HG02840 (cell line): Measurements from ENCODE around the gene LHB.
A peak's percentile ranks its signal among the peaks of the same experiment; 100 is the strongest.
"Not testable (repeated sequence)": the region's sequence is repeated elsewhere in the genome, so short reads cannot be mapped to it uniquely, and the experiment has no call there.

Experiments used
- ATAC-seq: cut with Tn5 transposase; IDR thresholded peaks from one replicate; pipeline ENCODE4 v1.9.1; 2021; ENCODE audit warnings: mild to moderate bottlenecking, moderate library complexity, moderate number of reproducible peaks; ENCODE audit not compliant: unreplicated experiment, low FRiP score

The LHB gene

GRCh38 chr19:49038557-49039276 is 21.8 kb upstream of the LHB start:
- ATAC-seq, result not testable (repeated sequence)

DNA sequence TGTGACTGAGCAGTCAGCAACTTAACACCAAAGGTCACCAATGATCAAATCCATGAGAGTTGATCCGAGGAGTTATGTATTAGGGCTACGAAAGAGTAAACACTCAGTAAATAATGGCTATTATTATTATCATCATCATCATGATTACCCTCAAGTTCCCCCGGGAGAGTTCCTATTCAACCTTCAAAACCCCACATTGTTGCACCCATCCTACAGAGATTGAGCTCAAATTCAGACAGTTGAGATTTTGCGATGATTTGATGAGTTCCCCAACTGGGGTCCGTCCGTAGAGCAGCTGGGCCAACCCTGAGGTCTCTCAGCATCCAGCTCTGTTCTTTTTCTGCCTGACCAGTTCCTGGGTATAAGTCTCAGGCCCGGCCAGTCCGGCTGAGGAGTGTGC is 21.2 kb upstream of the LHB start:
- ATAC-seq, result not testable (repeated sequence)

- not testable (repeated sequence) for ATAC-seq
Measured at GRCh38 chr19:49036815-49037214, 19.9 kb upstream of the LHB start, which contains the start of gene CGB1. Gene CGB1 (minus strand): TSS chr19:49036895. CDS start chr19:49036711, 184 bp downstream.

GRCh38 chr19:49031642-49032301 is 14.9 kb upstream of the LHB start, which contains the start of gene CGB2:
Gene CGB2 (plus strand): TSS chr19:49031890. CDS start chr19:49032096, 206 bp downstream.
- ATAC-seq, result not testable (repeated sequence)

GRCh38 chr19:49030323-49030722 is 13.4 kb upstream of the LHB start:
- ATAC-seq, result not testable (repeated sequence)

DNA sequence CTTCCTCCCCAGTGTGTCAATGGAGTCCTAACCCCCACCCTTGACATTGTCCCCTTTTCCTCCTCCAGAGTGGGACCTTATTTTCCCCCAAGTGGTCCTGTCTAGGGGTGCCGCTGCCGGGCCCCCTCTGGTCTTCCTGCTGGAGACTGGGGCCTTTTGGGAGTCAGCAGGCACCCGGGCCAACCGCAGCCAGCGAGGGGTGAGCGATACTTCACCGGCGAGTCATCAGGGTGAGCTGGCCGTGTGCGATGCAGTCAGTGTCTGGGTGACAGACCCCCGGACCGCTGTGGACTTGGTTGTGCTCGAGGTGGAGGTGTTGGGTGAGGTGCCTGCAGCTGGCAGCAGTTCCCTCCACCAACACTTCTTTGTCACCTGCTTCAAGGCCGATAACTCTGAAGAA is 12.9 kb upstream of the LHB start:
- ATAC-seq, result not testable (repeated sequence)

DNA sequence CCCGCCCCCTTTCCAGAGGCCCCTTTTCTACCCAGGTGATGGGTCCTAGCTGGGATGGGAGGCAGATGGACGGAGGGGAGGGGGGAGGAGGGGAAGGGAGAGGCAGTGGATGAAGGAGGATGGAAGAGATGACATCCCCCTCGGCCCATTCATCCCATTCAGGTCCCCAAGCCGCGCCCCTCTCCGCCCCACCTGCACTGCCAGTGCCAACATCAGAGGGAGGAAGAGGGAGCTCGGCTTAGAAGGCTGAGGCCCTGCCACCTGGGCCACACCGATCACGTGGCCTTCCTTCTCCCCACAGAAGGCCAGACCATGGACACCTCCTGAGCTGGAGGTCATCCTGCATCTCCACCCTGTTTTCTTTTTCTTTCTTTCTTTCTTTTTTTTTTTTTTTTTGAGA is 11.8 kb upstream of the LHB start:
- ATAC-seq, result not testable (repeated sequence)

DNA sequence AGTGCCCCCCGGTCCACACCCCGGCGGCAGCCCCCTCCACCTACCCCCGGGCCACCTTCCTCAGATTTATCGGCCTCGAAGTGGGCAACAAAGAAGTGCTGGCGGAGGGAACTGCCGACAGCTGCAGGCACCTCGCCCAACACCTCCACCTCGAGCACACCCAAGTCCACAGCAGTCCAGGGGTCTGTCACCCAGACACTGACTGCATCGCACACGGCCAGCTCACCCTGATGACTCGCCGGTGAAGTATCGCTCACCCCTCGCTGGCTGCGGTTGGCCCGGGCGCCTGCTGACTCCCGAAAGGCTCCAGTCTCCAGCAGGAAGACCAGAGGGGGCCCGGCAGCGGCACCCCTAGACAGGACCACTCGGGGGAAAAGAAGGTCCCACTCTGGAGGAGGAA is 8.7 kb upstream of the LHB start:
- ATAC-seq, result not testable (repeated sequence)

DNA sequence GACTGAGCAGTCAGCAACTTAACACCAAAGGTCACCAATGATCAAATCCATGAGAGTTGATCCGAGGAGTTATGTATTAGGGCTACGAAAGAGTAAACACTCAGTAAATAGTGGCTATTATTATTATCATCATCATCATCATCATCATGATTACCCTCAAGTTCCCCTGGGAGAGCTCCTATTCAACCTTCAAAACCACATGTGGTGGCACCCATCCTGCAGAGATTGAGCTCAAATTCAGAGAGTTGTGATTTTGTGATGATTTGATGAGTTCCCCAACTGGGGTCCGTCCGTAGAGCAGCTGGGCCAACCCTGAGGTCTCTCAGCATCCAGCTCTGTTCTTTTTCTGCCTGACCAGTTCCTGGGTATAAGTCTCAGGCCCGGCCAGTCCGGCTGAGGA is 8.2 kb upstream of the LHB start:
- ATAC-seq, result not testable (repeated sequence)

DNA sequence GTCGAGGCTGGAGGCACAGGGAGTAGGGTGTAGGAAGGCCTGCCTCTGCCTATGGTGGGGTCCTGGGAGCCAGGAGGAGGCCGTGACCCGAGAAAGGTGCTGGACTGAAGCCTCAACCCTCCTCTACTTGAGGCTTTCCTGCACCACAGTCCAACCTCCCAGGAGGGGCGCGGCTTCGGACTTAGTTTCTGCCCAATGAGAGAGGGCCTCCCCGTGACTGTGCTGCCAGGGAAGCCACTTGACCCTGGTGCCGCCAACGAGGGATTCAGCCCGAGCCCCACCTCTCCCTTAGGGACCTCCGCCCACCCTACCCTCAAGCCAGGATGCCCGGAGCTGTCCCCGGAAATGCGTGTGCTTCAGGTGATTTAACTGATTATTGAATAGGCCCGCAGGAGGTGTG is 7.3 kb upstream of the LHB start, which contains the start of gene CGB3:
CGB3 (minus strand) TSS at position 101 of the 400 bp plus-strand sequence. CDS start 362 bp downstream, outside the sequence.
- not testable (repeated sequence) for ATAC-seq

GRCh38 chr19:49022116-49022515 is 5.2 kb upstream of the LHB start:
- ATAC-seq, result no peak

DNA sequence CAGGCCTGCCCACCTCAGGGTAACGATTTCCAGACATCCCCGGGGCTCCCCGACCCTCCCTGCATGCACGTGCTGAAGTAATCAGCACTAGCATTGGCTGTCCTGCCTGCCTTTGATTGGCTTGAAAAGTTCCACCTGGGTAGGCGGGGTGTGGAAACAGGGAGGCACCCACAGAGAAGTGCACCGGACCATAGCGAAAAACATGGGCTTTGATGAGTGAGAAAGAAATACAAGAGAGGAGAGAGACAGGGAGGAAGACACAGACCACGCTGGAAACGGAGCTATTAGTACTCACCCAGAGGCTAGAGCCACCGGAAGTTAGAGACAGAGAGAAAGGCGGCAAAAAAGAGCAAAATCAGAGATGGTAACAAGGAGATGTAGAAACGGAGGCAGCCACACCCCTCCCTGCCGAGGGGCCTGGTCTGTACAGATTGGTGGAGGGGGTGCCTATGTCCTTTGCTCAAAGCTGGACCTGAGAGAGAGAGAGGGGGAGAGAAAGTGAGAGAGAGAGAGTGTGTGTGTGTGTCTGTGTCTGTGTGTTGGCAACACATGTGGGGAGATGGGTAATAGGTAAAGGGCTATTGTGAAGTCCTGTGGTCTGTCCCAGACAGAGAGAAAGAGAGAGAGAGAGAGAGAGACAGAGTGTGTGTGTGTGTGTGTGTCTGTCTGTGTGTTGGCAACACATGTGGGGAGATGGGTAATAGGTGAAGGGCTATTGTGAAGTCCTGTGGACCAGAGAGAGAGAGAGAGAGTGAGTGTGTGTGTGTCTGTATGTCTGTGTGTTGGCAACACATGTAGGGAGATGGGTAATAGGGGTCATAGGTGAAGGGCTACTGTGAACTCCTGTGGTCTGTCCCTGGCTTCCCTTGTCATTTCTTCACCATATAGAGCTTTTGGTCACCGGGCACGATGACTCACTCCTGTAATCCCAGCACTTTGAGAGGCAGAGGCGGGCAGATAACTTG is 4.3 kb upstream of the LHB start:
- no peak for ATAC-seq

DNA sequence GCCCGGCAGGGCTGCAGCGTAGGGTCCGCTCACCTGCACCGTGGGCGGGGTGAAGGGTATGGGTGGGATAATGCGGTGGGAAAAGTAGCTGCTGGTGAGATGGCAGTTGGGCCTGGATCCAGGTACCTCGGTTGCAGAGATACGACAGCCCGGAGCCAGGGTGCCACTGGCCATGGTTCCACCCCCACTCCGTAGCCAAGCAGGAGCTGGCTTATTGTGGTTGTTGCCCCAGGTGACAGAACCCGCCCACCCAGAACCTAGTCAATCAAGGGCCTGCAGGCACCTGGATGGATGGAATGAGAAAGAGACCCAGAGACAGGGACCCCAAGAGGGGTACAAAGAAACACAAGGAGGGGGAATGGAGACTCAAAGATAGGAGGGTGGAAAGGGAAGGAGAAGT is 3.5 kb upstream of the LHB start:
- no peak for ATAC-seq

DNA sequence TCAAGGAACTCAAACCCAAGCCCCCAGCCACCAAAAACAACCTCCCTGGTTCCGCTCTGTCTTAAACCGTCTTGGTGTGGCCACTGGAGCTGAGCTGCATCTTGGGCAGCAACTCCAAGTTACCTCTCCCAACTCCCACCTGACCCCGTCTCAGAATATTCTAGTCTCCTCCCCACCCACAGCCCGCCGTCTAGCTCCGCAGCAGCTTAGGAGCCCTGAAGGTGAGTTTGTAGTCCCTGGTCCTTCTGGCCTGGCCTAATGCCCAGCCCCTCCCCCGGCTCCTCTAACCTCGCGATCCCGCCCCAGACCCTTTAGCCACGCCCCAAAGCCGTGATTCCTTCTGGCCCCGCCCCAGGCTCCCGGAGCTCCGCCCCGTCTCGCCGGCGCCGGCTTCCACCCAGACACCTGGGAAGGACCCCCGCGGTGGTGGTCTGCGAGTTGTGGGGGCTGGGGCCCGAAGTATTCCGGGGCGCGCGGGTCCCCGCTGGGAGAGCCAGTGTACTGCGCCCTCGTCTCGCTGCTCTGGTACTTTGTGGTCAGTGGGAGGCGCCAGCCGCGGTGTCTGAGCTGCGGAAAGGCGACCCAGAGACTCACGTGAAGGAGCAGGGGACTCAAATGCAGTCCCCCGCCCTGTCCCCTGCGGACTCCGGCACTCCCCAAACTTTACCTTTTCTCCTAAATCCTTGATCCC is 2.5 kb upstream of the LHB start:
- no peak for ATAC-seq

DNA sequence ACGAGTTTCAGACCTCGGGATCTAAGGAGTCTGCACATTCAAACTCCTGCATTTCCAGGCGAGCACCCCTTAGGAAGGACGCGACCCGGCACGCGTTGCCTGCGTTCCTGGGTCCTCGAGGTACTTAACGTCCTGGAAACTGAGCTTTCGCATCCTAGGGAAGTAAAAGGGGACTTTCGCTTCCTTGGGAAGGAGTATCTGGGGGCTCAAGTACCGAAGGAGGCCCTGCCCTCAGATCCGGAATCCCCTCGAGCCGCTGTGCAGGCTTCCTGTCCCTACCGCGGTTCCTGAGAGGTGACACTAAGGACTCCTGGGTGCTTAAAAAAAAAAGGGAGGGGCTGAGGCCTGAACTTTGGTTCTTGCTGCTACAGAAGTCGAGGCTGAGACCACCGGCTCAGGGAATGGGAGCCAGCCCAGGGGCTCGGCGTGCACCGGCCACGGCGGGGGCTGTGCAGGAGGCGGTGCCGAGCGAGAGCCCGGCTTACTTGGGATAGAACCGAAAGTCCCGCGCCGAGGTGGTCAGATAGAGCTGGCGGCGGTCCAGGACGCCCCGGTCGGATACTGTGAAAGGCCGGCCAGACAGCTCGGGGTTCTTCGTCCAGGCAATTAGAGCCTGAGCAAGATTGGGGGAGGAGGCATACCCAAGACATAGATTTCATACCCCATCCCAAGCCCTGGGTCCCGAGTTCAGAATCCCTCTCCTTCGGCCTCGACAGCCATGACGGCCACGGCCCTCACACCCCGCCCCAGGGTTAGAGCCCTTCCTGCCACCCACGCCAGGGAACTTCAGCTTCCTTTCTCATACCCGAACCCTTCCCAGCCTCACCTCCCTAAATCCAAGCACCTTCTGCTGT is 1.7 kb upstream of the LHB start:
- ATAC-seq, result not testable (repeated sequence)

DNA sequence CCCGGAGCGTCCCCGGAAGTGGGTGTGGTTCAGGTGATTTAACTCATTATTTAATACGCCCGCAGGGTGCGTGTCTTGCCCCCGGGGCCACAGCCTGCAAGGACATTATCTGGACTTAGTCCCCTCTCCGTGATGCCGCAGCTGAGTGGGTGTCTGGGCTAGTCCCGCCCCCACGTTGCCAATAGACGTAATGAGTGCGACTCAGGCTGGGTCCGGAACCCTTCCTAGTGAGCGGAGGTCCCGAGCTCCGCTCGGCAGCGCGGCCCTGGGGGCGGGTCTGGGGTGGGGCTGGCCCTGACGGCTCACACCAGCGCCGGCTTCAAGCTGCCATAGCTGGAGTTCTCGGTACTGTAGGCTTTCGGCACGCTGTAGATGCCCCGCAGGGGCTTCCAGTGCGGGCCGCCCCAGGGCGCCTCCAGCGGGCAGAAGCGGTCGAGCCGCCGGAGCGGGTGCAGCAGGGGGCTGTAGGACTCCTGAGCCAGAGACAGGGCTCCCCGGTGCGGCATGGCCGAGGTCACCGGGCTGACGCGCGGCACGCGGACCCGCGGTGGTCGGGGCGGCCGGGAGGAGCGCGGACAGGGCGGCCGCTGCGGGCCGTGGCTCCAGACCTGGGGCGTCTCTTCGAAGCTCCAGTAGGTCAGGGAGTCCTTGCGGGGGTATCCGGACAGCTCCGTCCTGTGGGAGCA is 918 bp upstream of the LHB start:
- ATAC-seq, result peak; percentile 51

DNA sequence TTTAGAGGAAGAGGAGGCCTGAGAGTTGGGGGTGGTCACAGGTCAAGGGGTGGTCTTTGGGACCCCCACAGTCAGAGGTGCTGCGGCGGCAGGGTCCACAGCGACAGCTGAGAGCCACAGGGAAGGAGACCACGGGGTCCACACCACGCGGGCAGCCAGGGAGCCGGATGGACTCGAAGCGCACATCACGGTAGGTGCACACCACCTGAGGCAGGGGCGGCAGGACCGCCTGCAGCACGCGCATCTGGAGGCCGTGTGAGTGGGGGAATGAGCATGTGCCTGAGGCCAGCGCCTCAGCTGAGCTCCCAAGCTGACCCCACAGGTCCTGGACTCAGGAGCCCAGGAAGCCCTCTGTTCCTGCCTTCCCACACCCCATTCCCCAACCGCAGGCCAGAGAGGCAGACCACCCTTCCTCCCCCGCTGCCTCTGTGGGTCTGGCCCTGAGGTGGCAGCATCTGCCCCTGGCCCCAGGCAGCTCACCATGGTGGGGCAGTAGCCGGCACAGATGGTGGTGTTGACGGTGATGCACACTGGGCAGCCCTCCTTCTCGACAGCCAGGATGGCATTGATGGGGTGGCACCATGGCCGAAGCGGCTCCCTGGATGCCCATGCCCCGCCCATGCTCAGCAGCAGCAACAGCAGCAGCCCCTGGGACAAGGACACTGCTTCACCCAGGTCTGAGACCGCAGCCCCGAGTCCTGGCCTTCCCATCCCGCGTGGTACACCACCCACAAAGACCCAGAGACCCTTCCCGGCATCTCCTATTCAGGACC is 638 bp downstream of the LHB start:
- ATAC-seq, result no peak

DNA sequence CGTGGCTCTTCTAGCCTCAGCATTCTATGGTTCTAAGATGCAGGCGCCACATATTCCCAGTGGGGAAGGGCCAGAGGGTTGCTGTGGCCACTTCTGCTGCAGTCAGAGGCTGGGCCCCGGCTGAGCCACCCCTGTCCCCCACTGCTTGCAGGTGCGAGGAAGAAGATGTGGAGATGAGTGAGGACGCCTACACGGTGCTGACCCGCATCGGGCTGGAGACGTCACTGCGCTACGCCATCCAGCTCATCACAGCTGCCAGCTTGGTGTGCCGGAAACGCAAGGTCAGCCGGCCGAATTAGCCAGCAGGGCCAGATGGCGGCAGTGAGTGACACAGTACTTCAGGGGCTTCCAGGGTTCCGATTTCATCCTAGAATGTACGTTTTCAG is 2.0 kb downstream of the LHB start:
- no peak for ATAC-seq
